GM12878 (cell line): ENCODE data around the gene SV2B. TPM values are rescaled to one million over a fixed set of nuclear protein-coding genes. Genes with fewer than 3 reads are reported as not detected.

Experiments used
- ATAC-seq: fragments of 200-7000 bp; cut with Tn5 transposase; 3 replicates; pipeline ENCODE4 v1.9.1; 2020; ENCODE audit warnings: mild to moderate bottlenecking, moderate library complexity
- BruUV-seq: library from RNA; stranded (reverse); fragments of 400-500 nt; replicated peaks from 2 replicates; lab custom pipeline; 2021; lab: Mats Ljungman, UMichigan
- CTCF ChIA-PET: fragments of 300-600 bp; sonication (Branson Sonifier 250); formaldehyde crosslinking; extraction: SDS; loops from one replicate; lab custom pipeline; 2021; ENCODE audit warnings: inconsistent platforms; lab: Yijun Ruan, JAX
- POLR2A ChIA-PET: fragments of 350-600 bp; formaldehyde crosslinking; extraction: SDS; loops from one replicate; lab custom pipeline; 2021; ENCODE audit warnings: inconsistent platforms; lab: Charles Lee
- RAD21 ChIA-PET: fragments of 300-600 bp; sonication (Branson Sonifier 250); formaldehyde crosslinking; loops from one replicate; lab custom pipeline; 2023; ENCODE audit warnings: antibody characterized with exemption; ENCODE audit not compliant: unreplicated experiment; lab: Charles Lee
- SMC1A ChIA-PET: fragments of 300-600 bp; sonication (Branson Sonifier 250); formaldehyde crosslinking; loops from one replicate; lab custom pipeline; 2023; ENCODE audit not compliant: unreplicated experiment, uncharacterized antibody; lab: Charles Lee
- DNase-seq: peaks from one replicate; pipeline ENCODE4 v3.0.0-alpha.2; 2011; ENCODE audit warnings: low read depth, low spot score
- FAIRE-seq: peaks from 3 replicates; lab custom pipeline; 2011; peaks lifted over from hg19 to GRCh38; lab: Jason Lieb, UNC
- H2AFZ ChIP-seq: 2 replicates; pipeline ENCODE4 v1.6.0; 2011; ENCODE audit warnings: low read depth, low read length, control low read depth; ENCODE audit not compliant: control insufficient read depth
- H3K27ac ChIP-seq: 2 replicates; pipeline ENCODE4 v1.5.1; 2011; ENCODE audit warnings: control low read depth; ENCODE audit not compliant: control insufficient read depth, insufficient read depth
- H3K27me3 ChIP-seq, 2 experiments: replicated peaks in 1 of 2; 2 replicates each; pipeline versions ENCODE4 v1.6.0 to v1.6.1; 2011; ENCODE audit warnings: low read length in 1 of 2; ENCODE audit not compliant: control insufficient read depth in 2 of 2, insufficient read depth in 2 of 2
- H3K36me3 ChIP-seq, 2 experiments: 2 replicates each; pipeline ENCODE4 v1.5.1; 2011; ENCODE audit warnings: low read length in 1 of 2; ENCODE audit not compliant: control insufficient read depth in 2 of 2, insufficient read depth in 2 of 2
- H3K4me1 ChIP-seq: 2 replicates; pipeline ENCODE4 v1.6.1; 2011; ENCODE audit warnings: mild to moderate bottlenecking, low read length, moderate library complexity, mixed read lengths; ENCODE audit not compliant: control insufficient read depth, insufficient read depth
- H3K4me2 ChIP-seq: 2 replicates; pipeline ENCODE4 v1.6.0; 2011; ENCODE audit warnings: control low read depth; ENCODE audit not compliant: control insufficient read depth, insufficient read depth
- H3K4me3 ChIP-seq: fragments of 200-600 bp; sonication (generic); 2 replicates; pipeline ENCODE4 v1.5.1; 2016
- H3K79me2 ChIP-seq: 2 replicates; pipeline ENCODE4 v1.6.0; 2011; ENCODE audit warnings: low read length; ENCODE audit not compliant: control insufficient read depth, insufficient read depth
- H3K9ac ChIP-seq: 2 replicates; pipeline ENCODE4 v1.8.0; 2011; ENCODE audit warnings: low read length, control low read depth, mixed read lengths; ENCODE audit not compliant: control insufficient read depth, insufficient read depth
- H3K9me3 ChIP-seq: replicated peaks from 3 replicates; pipeline ENCODE4 v1.5.1; 2011; ENCODE audit warnings: mild to moderate bottlenecking, low read length; ENCODE audit not compliant: control insufficient read depth, insufficient read depth
- H4K20me1 ChIP-seq: 2 replicates; pipeline ENCODE4 v1.6.0; 2011; ENCODE audit not compliant: control insufficient read depth, insufficient read depth
- BHLHE40 ChIP-seq, 2 experiments: fragments of 450-650 bp in 1 of 2; IDR thresholded peaks; 2 replicates each; pipeline ENCODE4 v1.6.1; 2011 to 2017; ENCODE audit warnings: low read depth in 2 of 2, borderline replicate concordance in 1 of 2, improper control_type of control experiment in 1 of 2, low read length in 1 of 2, mild to moderate bottlenecking in 1 of 2
- CHD4 ChIP-seq: fragments of 200-600 bp; sonication (generic); IDR thresholded peaks from 2 replicates; pipeline ENCODE4 v1.6.1; 2016; ENCODE audit warnings: mild to moderate bottlenecking
- EZH2 ChIP-seq: IDR thresholded peaks from 2 replicates; pipeline ENCODE4 v1.6.1; 2012; ENCODE audit warnings: low read depth, mild to moderate bottlenecking, control low read depth, inconsistent platforms, low read length, borderline replicate concordance; ENCODE audit not compliant: control insufficient read depth
- GABPA ChIP-seq: IDR thresholded peaks from 2 replicates; pipeline ENCODE4 v1.6.1; 2014; ENCODE audit warnings: antibody characterized with exemption, low read depth, mild to moderate bottlenecking, inconsistent platforms
- HDGF ChIP-seq: fragments of 450-650 bp; IDR thresholded peaks from 2 replicates; pipeline ENCODE4 v1.6.1; 2016; ENCODE audit warnings: antibody characterized with exemption
- IKZF2 ChIP-seq, 2 experiments: fragments of 450-650 bp; IDR thresholded peaks; 2 replicates each; pipeline ENCODE4 v1.6.1; 2017; ENCODE audit warnings: mild to moderate bottlenecking in 2 of 2, moderate library complexity in 2 of 2
- IRF4 ChIP-seq: IDR thresholded peaks from 2 replicates; pipeline ENCODE4 v1.6.1; 2011; ENCODE audit warnings: low read depth, low read length
- MYB ChIP-seq: fragments of 150-350 bp; IDR thresholded peaks from 2 replicates; pipeline ENCODE4 v1.6.1; 2014; ENCODE audit warnings: mild to moderate bottlenecking, low read depth, low read length, borderline replicate concordance
- NRF1 ChIP-seq: conservative IDR thresholded peaks from 2 replicates; pipeline ENCODE4 v1.6.1; 2011; ENCODE audit warnings: mild to moderate bottlenecking, low read depth, low read length, improper control_type of control experiment
- PAX5 ChIP-seq: IDR thresholded peaks from 2 replicates; pipeline ENCODE4 v1.6.1; 2011; ENCODE audit warnings: low read depth, low read length, borderline replicate concordance
- RB1 ChIP-seq: fragments of 450-650 bp; formaldehyde crosslinking; IDR thresholded peaks from 2 replicates; pipeline ENCODE4 v1.6.1; 2017; ENCODE audit warnings: mild to moderate bottlenecking, borderline replicate concordance
- SPI1 ChIP-seq: IDR thresholded peaks from 2 replicates; pipeline ENCODE4 v1.6.1; 2011; ENCODE audit warnings: low read depth, mild to moderate bottlenecking, low read length, moderate library complexity, borderline replicate concordance; ENCODE audit not compliant: insufficient read depth
- STAT3 ChIP-seq: IDR thresholded peaks from 2 replicates; pipeline ENCODE4 v1.6.1; 2011; ENCODE audit warnings: low read depth, low read length, improper control_type of control experiment
- WGBS: methylation state at CpG from one replicate; pipeline ENCODE4 v1.1.6; 2016; ENCODE audit warnings: low lambda C conversion rate; ENCODE audit not compliant: insufficient replicate concordance, insufficient coverage; ENCODE audit errors: missing lambda C conversion rate; 5-methylcytosine and 5-hydroxymethylcytosine counted together
- in situ Hi-C: fragments of 300-500 bp; cut with MboI; formaldehyde crosslinking; loops from 9 replicates; pipeline ENCODE4 v1.14.3; 2018; ENCODE audit warnings: mixed read lengths
- intact Hi-C: fragments of 100-400 bp; cut with micrococcal nuclease; formaldehyde crosslinking; loops from one replicate; pipeline ENCODE4 v1.14.2; 2022; ENCODE audit not compliant: unreplicated experiment
- polyA plus RNA-seq, 11 experiments: library from polyadenylated mRNA; depleted of rRNA in 4 of 11; unstranded in 6 of 11; stranded (reverse) in 5 of 11; fragments of >200 nt; fragmentation: Nextera tagmentation in 4 of 11; fragmentation: Illumina TruSeq in 1 of 11; extraction: Ambion mirVana in 4 of 11; extraction: Trizol in 1 of 11; gene quantifications; 1 replicate in 1 of 11; 2 replicates in 10 of 11; pipeline versions ENCODE4 v1.2.1 to v1.2.3, GENCODE V29; 2011 to 2016; ENCODE audit warnings: inconsistent platforms in 2 of 11, missing spikeins in 2 of 11, low read depth in 1 of 11
- total RNA-seq, 4 experiments: library from RNA; depleted of rRNA in 3 of 4; stranded (reverse); fragments of >200 nt in 3 of 4; fragmentation: Illumina TruSeq in 1 of 4; extraction: Trizol in 1 of 4; gene quantifications; 2 replicates each; pipeline versions ENCODE4 v1.2.1 to v1.2.3, GENCODE V29; 2013 to 2021
- TF ChIP-seq, protein P1 (sequence below): IDR thresholded peaks from 2 replicates; pipeline ENCODE4 v1.6.1; 2011; ENCODE audit warnings: mild to moderate bottlenecking, low read depth, low read length, moderate library complexity; ENCODE audit not compliant: insufficient replicate concordance
- TF ChIP-seq, protein P2 (sequence below): fragments of 450-650 bp; IDR thresholded peaks from 2 replicates; pipeline ENCODE4 v1.6.1; 2018; ENCODE audit warnings: borderline replicate concordance, mild to moderate bottlenecking; ENCODE audit not compliant: partially characterized antibody
- TF ChIP-seq, protein P3 (sequence below): fragments of 450-650 bp; IDR thresholded peaks from 2 replicates; pipeline ENCODE4 v1.6.1; 2017; ENCODE audit warnings: mild to moderate bottlenecking, low read depth, inconsistent platforms; ENCODE audit not compliant: poor library complexity, severe bottlenecking

SV2B gene
- total and polyA plus RNA-seq, 10 of the 15 experiments (the other 5 are each of a cell fraction or from before 2014, with no cell fraction given), result 0.03 to 1.7 (median 1.3) TPM

DNA sequence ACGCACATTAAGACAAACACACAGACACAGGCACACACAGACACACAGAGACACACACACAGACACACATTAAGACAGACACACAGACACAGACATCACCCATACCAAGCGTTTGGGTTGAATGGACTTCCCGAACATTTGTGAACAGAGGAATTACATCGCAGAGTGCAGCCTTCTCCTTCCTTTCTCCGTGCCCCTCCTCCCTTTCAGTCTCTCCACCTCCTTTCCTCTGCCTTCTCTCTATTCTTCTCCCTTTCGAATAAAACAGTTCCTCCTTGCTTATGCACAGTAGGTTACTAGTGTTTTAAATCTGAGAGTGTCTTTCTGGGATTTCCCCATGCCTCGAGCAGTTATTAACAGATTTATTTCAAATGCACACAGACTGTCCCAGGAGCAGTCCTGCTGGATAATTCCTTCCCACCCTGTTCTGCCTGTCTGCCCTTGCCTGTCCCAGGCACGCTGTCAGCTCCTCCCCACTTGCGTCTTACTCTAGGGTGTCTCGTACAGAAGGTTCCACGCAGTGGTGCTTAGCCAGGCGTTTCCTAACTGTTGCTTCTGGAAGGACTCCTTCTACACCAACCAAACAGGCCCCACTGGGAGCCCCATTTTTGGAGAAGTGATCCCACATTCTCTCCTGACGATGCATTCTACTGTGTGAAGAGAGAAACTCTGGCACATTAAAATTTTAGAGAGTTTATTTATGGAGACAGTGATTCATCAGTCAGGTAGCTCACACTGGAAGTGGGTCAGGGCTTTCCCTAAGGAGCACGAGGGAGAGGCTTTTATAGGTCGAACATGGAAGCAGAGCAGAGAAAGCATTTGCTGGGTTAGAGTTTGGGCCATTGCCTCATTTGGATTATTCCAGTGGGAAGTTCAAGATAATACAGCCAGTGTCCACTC lies 163.8 kb downstream of the SV2B start:
- WGBS, result 15% methylated on average over 15 of the region's 15 CpGs
- Histone ChIP-seq H3K4me1 (no peaks in the 10 kb centered on the region), H3K36me3 (no peaks in the 10 kb centered on the region), H3K9ac (no peak overlapping the region), H3K27ac (no peak overlapping the region), H3K79me2 (no peaks in the 10 kb centered on the region), H3K9me3 (no peaks in the 10 kb centered on the region), H3K4me3 (no peak overlapping the region), H3K4me2 (no peak overlapping the region), H2AFZ (no peak overlapping the region), H3K27me3 (peaks cover 0 to 3% of the 10 kb centered on the region in 2 experiments; a peak in 3 of 4 replicates), H4K20me1 (no peaks in the 10 kb centered on the region)
- intact Hi-C loops (no loop called here), in situ Hi-C loops (no loop called here)
- ATAC-seq (no peak), DNase-seq (no peak), FAIRE-seq (no peak)
- no TSS peak for BruUV-seq
- POLR2A ChIA-PET, result no interaction called here
- SMC1A ChIA-PET, result interaction anchor here (0.9 kb wide), 1 partner anchor 17 kb away, joined by 3 read pairs; no protein-coding TSS in a partner anchor
- CTCF ChIA-PET, result interaction anchor here (0.7 to 1.8 kb wide), 3 partner anchors 12 to 1864 kb away, joined by 3 to 7 read pairs (median 3); no protein-coding TSS in a partner anchor
- RAD21 ChIA-PET, result no interaction called here
- TF ChIP-seq EZH2 (no peak), HDGF (no peak), NRF1 (no peak), IRF4 (no peak), GABPA (no peak), SPI1 (no peak), MYB (no peak), IKZF2 (IDR thresholded peaks at IDR 0.05) (no peak), BHLHE40 (IDR thresholded peaks at IDR 0.05; ENCODE audit: borderline replicate concordance in 1 of 2, low read depth in 2 of 2, low read length in 1 of 2) (no peak), STAT3 (no peak), RB1 (no peak), PAX5 (no peak), CHD4 (no peak)
- TF ChIP-seq, protein P1, sequence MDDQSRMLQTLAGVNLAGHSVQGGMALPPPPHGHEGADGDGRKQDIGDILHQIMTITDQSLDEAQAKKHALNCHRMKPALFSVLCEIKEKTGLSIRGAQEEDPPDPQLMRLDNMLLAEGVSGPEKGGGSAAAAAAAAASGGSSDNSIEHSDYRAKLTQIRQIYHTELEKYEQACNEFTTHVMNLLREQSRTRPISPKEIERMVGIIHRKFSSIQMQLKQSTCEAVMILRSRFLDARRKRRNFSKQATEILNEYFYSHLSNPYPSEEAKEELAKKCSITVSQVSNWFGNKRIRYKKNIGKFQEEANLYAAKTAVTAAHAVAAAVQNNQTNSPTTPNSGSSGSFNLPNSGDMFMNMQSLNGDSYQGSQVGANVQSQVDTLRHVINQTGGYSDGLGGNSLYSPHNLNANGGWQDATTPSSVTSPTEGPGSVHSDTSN, result no peak
- TF ChIP-seq, protein P2, sequence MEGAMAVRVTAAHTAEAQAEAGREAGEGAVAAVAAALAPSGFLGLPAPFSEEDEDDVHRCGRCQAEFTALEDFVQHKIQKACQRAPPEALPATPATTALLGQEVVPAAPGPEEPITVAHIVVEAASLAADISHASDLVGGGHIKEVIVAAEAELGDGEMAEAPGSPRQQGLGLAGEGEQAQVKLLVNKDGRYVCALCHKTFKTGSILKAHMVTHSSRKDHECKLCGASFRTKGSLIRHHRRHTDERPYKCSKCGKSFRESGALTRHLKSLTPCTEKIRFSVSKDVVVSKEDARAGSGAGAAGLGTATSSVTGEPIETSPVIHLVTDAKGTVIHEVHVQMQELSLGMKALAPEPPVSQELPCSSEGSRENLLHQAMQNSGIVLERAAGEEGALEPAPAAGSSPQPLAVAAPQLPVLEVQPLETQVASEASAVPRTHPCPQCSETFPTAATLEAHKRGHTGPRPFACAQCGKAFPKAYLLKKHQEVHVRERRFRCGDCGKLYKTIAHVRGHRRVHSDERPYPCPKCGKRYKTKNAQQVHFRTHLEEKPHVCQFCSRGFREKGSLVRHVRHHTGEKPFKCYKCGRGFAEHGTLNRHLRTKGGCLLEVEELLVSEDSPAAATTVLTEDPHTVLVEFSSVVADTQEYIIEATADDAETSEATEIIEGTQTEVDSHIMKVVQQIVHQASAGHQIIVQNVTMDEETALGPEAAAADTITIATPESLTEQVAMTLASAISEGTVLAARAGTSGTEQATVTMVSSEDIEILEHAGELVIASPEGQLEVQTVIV, result no peak
- TF ChIP-seq, protein P3, sequence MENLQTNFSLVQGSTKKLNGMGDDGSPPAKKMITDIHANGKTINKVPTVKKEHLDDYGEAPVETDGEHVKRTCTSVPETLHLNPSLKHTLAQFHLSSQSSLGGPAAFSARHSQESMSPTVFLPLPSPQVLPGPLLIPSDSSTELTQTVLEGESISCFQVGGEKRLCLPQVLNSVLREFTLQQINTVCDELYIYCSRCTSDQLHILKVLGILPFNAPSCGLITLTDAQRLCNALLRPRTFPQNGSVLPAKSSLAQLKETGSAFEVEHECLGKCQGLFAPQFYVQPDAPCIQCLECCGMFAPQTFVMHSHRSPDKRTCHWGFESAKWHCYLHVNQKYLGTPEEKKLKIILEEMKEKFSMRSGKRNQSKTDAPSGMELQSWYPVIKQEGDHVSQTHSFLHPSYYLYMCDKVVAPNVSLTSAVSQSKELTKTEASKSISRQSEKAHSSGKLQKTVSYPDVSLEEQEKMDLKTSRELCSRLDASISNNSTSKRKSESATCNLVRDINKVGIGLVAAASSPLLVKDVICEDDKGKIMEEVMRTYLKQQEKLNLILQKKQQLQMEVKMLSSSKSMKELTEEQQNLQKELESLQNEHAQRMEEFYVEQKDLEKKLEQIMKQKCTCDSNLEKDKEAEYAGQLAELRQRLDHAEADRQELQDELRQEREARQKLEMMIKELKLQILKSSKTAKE, result no peak
